PC-3 (cell line): ENCODE measurements around the gene MALL.

Experiments
- CTCF ChIP-seq: fragments of 300-600 bp; sonication (generic); conservative IDR thresholded peaks from 2 replicates; pipeline ENCODE4 v1.5.1; 2017; ENCODE audit warnings: antibody characterized with exemption, low read depth, mild to moderate bottlenecking, low read length
- EZH2 ChIP-seq: fragments of 300-600 bp; sonication (generic); IDR thresholded peaks from one replicate; pipeline ENCODE4 v1.6.1; 2017; ENCODE audit warnings: antibody characterized with exemption, mild to moderate bottlenecking, low read length; ENCODE audit not compliant: unreplicated experiment
- EZH2phosphoT487 ChIP-seq: fragments of 300-600 bp; sonication (generic); IDR thresholded peaks from 2 replicates; pipeline ENCODE4 v1.6.1; 2018; ENCODE audit warnings: mild to moderate bottlenecking, antibody characterized with exemption, low read length, borderline replicate concordance

DNA sequence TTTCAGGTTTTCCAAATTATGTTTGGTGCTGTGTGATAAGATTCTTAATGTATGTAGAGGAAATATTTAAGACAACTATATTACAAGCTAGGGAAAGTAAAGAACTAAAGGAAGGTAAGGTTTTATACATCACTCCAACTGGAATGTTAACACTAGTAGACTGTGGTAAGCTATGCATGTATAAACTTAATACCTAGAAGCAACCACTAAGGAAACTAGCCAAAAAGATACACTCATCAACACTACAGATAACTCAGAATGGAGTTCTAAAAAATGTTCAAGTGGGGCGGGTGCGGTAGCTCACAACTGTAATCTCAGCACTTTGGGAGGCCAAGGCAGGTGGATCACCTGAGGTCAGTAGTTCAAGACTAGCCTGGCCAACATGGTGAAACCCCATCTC, 37.8 kb upstream of the MALL start:
- TF ChIP-seq CTCF, result no peak
- TF ChIP-seq EZH2phosphoT487, result no peak
- no peak for TF ChIP-seq EZH2
